HG03520 (cell line): Measurements from ENCODE around the gene NRIP1.

Experiments
- ATAC-seq: cut with Tn5 transposase; IDR thresholded peaks from one replicate; pipeline ENCODE4 v1.9.1; 2021; ENCODE audit warnings: mild to moderate bottlenecking, moderate library complexity; ENCODE audit not compliant: unreplicated experiment

NRIP1 gene, protein sequence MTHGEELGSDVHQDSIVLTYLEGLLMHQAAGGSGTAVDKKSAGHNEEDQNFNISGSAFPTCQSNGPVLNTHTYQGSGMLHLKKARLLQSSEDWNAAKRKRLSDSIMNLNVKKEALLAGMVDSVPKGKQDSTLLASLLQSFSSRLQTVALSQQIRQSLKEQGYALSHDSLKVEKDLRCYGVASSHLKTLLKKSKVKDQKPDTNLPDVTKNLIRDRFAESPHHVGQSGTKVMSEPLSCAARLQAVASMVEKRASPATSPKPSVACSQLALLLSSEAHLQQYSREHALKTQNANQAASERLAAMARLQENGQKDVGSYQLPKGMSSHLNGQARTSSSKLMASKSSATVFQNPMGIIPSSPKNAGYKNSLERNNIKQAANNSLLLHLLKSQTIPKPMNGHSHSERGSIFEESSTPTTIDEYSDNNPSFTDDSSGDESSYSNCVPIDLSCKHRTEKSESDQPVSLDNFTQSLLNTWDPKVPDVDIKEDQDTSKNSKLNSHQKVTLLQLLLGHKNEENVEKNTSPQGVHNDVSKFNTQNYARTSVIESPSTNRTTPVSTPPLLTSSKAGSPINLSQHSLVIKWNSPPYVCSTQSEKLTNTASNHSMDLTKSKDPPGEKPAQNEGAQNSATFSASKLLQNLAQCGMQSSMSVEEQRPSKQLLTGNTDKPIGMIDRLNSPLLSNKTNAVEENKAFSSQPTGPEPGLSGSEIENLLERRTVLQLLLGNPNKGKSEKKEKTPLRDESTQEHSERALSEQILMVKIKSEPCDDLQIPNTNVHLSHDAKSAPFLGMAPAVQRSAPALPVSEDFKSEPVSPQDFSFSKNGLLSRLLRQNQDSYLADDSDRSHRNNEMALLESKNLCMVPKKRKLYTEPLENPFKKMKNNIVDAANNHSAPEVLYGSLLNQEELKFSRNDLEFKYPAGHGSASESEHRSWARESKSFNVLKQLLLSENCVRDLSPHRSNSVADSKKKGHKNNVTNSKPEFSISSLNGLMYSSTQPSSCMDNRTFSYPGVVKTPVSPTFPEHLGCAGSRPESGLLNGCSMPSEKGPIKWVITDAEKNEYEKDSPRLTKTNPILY (N-terminal part only)

DNA sequence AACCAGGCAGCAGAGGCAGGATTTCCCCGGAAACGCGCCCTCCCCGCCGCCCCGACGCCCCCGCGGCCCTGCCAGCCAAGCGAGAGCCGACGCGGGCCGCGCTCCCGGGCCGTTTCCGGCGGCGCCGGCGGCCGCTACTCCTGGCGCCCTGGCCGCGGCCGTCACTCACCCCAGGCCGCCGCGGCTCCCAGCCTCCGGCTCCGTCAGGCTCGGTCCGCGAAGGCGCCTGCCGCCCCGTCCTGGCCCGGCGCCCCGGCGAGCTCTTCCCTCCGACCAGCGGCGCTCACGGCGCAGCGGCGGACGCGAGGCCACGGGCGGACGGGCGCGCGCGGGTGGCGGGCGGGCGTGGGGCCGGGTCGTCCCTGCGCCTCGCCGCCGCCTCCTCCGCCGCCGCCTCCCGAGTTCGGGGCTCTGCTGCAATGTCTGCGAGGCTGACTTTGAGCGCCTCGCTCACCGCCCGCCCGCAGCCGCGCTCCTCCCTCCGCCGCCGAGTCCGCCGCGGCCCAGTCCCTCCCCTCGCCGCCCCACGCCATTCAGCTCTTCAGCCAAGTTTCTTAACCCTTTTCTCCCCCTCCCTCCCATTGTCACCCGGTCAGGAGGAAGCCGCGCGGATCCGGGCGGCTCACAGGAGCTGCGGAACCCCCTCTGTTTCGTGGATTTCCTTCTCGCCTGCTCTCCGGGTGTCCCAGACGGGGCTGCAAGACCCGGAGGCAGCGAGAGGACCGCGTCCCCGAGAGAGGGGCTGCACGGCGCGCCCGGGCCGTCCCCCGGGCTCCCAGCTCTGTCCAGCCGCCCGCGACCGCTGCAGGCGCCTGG, at the start of gene NRIP1:
Gene NRIP1 (minus strand): TSS at position 425 of the 816 bp plus-strand sequence. CDS start 96,808 bp downstream, outside the sequence.
- peak; percentile 75 for ATAC-seq

DNA sequence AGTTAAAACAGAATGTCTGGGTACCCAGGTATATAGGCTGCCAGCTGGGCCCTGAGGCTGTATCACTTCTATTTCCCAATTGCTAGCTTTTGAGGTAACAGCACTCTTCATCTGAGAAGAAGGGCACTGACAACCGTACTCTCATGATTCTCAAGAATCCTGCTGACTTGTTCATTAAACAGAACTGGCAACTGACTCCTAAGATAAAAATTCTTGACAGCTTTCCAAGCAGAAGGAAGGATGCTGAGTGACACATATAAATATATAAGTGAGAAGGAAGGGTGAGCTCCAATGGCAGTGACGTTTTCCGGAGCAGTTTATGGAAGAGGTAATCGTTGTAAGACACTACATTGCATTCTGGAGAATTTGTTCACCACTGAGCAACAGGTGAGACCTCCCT, 48.1 kb upstream of the NRIP1 start:
- ATAC-seq, result no peak

DNA sequence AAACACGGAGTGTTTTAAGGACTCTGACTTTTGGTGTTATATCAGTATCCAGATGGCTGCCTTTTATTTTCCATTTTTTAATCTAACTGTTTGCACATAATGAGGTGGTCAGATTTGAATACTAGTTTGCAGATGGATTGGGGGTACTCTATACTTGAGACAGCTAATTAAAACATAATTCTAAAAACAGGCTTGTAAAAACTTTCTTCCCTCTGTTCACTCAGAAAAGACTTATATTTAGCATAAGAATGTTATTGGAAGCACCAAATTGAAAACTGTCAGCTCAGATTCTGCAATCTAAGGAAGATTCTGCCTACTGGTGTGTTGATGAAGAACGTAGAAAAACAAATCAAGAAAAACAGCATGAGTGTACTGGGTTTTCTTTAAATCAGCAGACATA, 44.0 kb upstream of the NRIP1 start:
- ATAC-seq, result no peak

DNA sequence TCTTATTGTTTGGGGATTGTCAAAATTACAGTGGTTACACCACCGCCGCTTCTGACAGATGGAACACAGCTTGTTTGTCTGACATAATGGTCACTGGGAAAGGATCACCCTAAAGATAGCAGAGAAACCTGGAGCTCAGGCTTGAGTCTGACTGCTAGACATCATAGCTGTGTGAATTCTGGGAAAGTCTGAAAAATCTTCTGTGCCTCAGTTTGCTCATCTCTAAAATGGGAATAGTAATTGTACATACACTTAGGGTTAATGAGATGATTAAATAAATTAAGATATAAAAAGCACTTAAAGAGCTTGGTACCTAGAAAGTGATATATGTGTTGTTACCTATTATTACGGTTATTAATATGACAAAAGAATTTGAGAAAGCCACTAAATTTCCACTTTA, 39.7 kb upstream of the NRIP1 start:
- no peak for ATAC-seq

DNA sequence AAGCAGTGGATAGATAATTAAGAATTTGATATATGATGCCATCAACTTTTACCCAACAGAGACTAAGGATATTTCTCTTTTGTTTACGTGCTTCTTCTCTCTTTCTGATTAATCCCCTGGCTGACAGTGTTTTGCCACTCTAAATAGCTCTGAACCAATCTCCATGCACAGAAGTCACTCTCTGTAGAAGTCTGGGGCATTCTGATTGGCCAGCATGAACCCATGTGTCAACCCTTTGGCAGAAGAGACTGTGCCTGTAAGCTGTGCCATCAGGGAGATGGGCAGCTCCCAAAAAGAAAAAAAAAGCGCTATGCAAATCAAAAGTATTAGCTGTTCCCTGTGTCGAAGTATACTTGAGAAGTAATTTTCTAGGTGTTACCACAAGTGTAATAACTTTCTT, 34.1 kb upstream of the NRIP1 start:
- ATAC-seq, result no peak

DNA sequence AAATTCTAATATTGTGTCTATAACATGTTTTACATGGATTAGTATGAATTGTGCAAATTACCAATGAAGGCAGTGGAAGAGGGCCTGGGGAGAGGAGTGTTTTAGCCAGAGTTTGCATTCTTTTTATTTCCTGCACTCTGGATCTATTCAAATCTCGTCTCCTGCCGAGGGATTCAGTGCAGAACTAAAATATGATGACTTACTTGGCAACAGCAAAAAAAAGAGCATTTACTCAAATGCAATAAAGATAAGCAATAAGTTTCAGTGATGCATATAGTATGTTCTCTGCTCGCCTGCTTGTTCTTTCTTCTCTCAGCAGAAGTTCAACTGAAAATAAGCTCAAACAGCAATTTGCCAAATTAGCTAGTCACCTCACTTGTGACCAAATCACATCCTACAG, 33.4 kb upstream of the NRIP1 start:
- ATAC-seq, result no peak

DNA sequence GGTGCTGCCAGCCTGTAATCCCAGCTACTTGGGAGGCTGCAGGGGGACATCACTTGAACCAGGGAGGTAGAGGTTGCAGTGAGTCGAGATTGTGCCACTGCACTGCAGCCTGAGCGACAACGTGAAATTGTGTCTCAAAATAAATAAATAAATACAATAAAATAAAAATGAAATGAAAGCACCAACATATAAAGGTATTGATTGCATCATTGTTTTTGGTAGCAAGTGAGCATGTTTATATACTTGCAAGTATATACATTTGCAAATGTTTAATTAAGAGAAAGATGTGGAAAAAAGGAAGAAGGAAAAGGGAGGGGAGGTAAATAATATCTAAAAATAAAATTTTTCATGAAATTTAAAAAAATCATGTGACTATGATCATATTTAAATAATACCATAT, 32.8 kb upstream of the NRIP1 start:
- ATAC-seq, result no peak

DNA sequence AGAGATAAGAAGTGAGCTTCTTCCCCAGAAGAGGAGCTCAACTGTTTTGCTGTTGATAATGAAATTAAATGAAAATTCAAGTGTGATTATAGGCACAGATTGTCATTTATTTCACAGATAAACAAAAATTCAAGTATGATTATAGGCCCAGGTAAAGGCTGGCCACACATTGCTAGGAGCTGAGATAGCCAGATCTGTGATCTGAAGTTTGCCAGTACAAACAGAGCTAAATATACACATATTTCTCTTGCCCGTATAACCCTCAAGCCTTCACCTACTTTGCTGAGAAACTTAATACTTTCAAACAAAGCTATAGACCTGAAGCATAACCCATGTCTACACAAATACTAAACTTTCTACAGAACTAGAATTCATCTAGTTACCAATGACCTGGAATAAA, 31.3 kb upstream of the NRIP1 start:
- no peak for ATAC-seq

DNA sequence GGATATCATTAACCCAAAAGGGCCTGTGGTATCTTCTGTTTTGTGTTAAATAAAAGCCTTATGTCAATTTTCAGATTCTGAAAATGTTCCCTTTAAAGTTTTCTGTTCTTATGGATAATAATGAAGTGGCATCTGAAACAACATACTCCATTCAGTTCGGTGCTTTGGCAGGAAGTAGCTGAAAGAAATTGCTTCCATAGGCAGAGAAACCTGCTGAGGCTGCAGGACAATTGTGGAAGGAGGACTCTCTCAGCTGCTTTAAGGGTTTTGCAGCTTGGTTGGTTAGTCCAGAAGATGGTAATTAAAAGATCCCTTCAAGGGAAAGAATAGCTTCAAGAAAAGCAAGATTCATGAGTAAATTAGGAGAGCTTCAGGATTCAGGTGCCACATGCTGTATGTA, 30.5 kb upstream of the NRIP1 start:
- ATAC-seq, result no peak

DNA sequence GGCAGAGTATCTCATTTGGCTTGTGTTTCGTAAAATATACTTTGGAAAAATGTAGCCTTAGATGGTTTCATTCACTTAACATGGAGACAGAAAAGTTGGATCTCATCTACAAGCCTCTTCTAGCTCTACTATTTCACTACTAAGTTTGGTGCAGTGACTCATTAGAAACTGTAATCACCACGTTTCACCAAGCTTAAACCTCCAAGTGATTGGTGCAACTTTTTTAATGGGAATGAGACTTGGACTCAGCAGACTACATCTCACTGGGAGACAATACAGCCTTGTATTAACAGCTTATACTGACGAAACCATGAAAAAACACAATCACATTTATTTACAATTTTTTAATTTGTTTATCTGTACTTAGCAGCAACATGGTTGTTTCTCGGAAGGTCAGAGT, 29.9 kb upstream of the NRIP1 start:
- ATAC-seq, result no peak

DNA sequence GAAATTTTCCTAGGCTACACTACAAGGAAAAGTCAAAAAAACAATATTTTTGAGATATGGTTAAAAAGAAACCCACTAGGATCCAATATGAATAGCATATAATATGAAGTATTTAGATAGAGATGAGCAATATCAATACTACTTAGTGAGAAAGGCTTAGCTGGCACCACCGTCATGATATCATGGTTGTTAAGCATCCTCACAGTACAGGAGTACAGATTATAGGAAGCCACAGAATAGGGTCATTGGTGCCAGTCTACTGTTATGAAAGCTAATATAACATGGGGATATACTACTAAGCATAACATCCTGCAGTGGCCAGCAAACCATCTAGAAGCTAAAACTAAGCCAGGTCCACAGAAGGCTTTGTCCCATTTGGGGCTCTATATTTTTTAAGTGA, 28.4 kb upstream of the NRIP1 start:
- ATAC-seq, result no peak

DNA sequence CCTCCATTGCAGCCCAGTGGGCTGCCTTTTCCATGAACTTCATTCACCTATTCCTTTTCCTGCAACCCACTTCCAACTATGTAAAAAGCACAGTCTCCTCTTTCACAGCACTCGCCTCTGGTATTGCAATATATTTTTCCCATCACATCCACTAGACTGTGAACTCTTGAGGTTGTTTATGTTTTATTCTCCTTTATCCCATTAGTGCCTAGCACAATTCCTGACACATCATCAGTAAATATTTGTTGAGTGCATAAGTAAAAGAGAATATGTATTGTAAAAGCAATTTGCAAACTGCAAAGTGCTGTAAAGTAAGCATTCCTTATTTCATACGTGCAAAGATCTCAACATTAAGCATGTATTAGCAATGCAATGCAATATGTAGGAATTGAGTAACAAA, 27.9 kb upstream of the NRIP1 start:
- no peak for ATAC-seq

DNA sequence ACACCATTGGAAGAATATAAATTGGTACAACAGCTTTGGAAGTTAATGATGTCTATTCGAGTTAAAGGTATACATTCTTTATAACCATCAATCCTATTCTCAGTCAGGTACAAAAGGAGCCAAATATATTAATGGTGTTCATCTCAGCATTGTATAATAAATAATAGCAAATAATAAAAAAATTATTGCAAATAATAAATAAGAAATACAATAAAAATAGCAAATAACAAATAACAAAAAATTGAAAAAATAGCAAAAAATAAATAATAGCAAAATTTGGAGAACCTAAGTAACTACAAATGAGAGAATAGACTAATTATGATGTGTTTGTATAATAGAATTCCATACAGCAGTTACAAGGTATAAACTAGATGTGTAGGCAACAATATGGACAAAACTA, 25.6 kb upstream of the NRIP1 start:
- no peak for ATAC-seq

DNA sequence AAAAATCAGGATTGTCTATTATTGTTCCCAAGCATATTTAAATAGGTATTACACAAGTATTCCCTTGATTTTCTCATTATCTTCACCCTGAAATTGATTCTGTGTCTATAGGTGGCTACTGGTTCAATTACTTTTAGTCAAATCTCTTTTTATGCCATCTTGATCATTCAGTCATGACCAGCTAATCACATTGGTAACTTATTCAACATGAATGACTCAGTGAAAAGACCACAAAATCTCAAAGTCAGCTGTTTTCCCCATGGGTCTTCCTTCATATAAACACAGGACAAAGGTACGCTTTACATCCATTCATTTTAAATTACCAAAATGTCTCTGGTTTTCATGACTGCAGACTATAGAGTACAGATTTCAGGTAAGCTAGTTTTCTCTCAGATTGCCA, 23.7 kb upstream of the NRIP1 start:
- ATAC-seq, result no peak

DNA sequence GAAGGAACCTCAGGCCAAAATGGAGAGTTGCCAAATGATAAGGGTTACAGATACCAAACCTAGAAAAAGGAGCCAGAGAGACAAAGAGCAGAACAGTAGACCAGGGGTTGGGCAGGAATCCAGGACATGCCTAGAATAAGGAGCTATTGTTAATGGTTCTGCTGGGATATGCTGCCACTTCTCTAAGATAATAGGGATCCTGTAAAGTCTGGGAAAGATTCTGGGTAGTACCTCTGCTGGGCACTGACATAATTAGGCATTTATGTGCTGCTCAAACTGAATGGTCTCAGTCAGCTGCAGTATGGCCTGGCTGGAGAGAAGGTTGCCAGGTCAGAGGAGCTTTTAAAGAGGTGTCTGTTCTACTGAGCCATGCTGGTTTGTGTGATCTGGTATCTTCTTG, 19.9 kb upstream of the NRIP1 start:
- ATAC-seq, result no peak

DNA sequence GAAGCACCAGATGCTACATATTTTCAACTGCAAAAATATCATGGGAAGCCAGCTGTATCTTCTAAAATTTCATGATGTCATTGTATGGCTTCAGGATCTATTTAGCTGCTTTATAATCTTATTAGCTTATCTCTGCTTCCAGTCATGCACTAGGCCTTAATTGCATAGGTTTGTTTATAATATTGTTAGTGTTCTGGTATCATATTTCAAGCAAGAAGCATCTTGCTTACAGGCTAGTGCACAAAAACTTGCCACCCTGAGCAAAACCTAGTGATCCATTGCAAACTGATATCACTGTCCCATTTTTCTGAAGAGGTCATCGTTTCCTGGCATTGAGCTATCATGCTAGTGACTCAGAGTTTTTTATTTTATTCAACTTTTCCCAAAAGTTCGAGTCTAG, 15.7 kb upstream of the NRIP1 start:
- ATAC-seq, result no peak

DNA sequence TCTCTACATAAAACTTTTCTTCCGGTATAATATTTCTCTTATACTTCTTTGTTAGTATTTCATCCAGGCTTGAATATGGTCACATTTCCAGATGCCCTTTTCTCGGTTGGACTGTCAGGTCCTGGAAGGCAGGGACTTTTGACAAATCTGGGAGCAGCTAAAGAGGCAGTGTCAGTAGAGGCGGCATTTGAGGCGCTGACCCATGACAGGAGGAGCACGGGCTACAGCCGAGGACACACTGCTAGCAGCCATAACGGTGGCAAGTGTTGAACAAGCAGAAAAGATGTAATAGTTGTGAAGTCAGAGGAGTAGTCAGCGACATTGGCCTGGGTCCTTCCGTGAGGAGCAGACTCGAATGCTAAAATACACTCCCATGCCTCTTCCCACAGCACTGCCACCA, 14.5 kb upstream of the NRIP1 start:
- ATAC-seq, result no peak

DNA sequence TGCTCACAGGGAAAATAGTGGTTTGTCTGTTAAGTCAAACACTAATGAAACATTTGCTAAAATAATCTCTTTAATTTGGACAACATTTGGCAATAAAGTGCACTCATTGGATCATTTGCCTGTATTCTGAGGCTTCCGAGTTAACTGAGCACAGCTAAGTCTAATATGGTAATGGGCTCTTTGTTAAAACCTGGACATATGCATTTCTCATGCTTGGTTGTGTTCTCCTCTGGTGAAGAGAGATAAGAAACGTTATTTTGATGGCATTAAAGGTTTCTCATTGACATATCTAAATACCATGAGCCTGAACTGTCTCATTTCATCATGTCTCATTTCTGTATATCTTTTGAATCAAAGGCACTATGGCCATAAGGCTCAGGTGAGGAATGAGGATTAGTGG, 13.4 kb upstream of the NRIP1 start:
- no peak for ATAC-seq

DNA sequence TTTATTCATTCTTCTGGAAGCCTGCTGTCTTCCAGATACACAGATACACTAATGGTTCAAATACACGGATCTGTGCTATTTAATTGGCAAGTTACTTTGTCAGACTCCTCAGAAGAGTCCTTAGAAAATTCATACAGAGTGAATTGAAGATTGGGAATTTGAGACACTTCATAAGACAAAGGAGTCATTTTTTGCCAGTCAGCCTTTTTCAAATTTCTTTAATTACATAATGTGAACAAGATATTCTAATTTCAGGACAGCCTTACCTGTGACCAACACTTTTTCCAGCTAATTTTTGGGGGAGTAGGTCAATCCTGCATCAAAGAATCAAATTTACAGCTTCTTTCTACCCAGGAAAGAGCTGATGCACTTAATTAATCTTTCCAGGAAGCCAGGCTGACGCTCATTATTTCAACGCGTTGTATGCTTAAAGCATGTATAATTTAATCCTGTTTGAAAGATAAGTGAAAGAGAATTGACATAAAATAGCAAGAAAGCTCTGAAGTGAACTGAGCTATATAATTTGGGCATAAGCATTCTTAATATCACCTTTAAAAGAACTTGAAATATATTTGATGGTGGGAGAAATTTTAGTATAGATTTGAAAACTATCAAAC, 12.8 kb upstream of the NRIP1 start:
- no peak for ATAC-seq

DNA sequence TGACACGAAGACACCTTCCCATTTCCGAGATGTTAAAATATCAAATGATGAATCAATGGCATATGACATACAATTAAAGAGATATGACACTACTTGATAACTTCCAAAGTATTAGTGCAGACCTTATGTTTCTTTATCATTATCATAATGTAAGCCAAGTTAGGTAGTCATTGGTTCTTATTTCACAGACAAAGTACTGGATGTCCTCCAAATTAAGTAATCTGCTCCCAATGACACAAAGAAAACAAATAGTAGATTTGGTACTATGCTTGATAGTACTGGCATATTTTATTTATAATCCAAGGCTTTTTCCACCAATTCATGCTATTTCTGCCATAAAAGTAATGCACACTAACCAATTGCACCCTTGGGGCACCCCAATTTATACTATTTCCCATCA, 11.9 kb upstream of the NRIP1 start:
- ATAC-seq, result no peak

DNA sequence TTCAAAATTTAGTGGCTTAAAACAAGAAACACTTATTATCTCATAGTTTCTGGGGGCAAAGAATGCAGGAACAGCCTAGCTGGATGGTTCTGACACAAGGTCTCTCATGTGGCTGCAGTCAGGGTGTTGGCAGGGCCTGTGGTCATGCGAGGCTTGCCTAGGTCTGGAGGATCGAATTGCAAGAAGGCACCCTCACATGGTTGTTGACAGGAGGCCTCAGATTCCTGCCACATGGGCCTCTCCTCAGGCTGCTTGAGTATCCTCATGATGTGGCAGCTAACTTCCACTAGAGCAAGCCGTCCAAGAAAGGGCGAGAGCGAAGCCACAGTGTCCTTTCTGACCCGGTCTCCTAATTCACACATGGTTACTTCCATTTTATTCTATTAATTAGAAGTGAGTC, 6.2 kb upstream of the NRIP1 start:
- no peak for ATAC-seq
